Measurements from ENCODE around the gene RNF167. TPM values are rescaled to one million over a fixed set of nuclear protein-coding genes. Genes with fewer than 3 reads are reported as not detected.

The RNF167 gene
- total RNA-seq, 1 experiment from 2014 or later, result 105 TPM

GRCh38 chr17:4950746-4951204 is 10.7 kb downstream of the RNF167 start, which contains the start of gene ENO3:
Gene ENO3, plus strand, starts transcription at chr17:4951119. Its CDS starts 711 bp downstream, at chr17:4951830.
- POLR2A ChIA-PET, result interaction anchor here (1.7 to 3.0 kb wide), 2 partner anchors 11 to 16 kb away, joined by 8 to 22 read pairs; partner anchors contain the start of genes RNF167, SLC25A11 and SPAG7

More at GRCh38 chr17:4950746-4951204, 10.7 kb downstream of the RNF167 start, which contains the start of gene ENO3:
- Histone ChIP-seq H3K36me3 (ENCODE audit: control insufficient read depth in 1 of 2, insufficient read depth in 2 of 2, low read length in 2 of 2) (peaks cover 4 to 15% of the 10 kb centered on the region in 2 experiments; a peak in 2 of 4 replicates), H3K79me2 (ENCODE audit: insufficient read depth, low read length) (peaks cover 38% of the 10 kb centered on the region), H3K27me3 (ENCODE audit: insufficient read depth, low read length) (no peaks in the 10 kb centered on the region), H3K4me3 (replicated peaks in 1 of 2; ENCODE audit: low read depth in 1 of 2, low read length in 2 of 2) (peak within 1 kb of the TSS; percentile 96 to 97), H3K9ac (ENCODE audit: low read length) (peak within 1 kb of the TSS; percentile 97), H3K4me2 (ENCODE audit: low read length) (peak within 1 kb of the TSS; percentile 100), H4K20me1 (ENCODE audit: insufficient read depth) (peaks cover 12% of the 10 kb centered on the region; the same call in 1 of the 2 replicates), H3K4me1 (ENCODE audit: control insufficient read depth in 1 of 2, insufficient read depth in 2 of 2, low read length in 2 of 2) (peaks cover 23 to 57% of the 10 kb centered on the region in 2 experiments), H3K9me2 (ENCODE audit: insufficient read depth) (no peaks in the 10 kb centered on the region), H2AFZ (ENCODE audit: low read depth, low read length, poor library complexity, severe bottlenecking) (no peak within 1 kb of the TSS), H3K27ac (ENCODE audit: low read depth, low read length) (peak within 1 kb of the TSS; percentile 99), H3K9me3 (ENCODE audit: control insufficient read depth in 1 of 2, insufficient read depth in 1 of 2, low read depth in 1 of 2, low read length in 2 of 2) (no peaks in the 10 kb centered on the region)
- RAD21 ChIA-PET (ENCODE audit: low non-redundant PET in 1 of 2, low total read pairs in 2 of 2, uncharacterized antibody in 2 of 2, unreplicated experiment in 2 of 2), result no interaction called here
- BruUV-seq (replicated peaks), result no TSS peak
- CTCF ChIA-PET, result no interaction called here
- intact Hi-C loops (cut with micrococcal nuclease), result loop anchor here (1.0 kb wide), 1 partner anchor 17 kb away; the partner anchor contains the start of gene SPAG7
- no peak for DNase-seq (ENCODE audit: low read depth, low spot score)
- no peak for ATAC-seq
- TF ChIP-seq POLR2AphosphoS5 (IDR thresholded peaks at IDR 0.05; ENCODE audit: low read depth, low read length), result no peak
- TF ChIP-seq SP1 (IDR thresholded peaks at IDR 0.05; ENCODE audit: low read depth), result no peak
- TF ChIP-seq EGR1 (IDR thresholded peaks at IDR 0.05; ENCODE audit: low read depth), result no peak
- TF ChIP-seq, protein P1, sequence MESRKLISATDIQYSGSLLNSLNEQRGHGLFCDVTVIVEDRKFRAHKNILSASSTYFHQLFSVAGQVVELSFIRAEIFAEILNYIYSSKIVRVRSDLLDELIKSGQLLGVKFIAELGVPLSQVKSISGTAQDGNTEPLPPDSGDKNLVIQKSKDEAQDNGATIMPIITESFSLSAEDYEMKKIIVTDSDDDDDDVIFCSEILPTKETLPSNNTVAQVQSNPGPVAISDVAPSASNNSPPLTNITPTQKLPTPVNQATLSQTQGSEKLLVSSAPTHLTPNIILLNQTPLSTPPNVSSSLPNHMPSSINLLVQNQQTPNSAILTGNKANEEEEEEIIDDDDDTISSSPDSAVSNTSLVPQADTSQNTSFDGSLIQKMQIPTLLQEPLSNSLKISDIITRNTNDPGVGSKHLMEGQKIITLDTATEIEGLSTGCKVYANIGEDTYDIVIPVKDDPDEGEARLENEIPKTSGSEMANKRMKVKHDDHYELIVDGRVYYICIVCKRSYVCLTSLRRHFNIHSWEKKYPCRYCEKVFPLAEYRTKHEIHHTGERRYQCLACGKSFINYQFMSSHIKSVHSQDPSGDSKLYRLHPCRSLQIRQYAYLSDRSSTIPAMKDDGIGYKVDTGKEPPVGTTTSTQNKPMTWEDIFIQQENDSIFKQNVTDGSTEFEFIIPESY (IDR thresholded peaks at IDR 0.05; ENCODE audit: extremely low read depth, insufficient replicate concordance, low read length), result no peak
- TF ChIP-seq, protein P2, sequence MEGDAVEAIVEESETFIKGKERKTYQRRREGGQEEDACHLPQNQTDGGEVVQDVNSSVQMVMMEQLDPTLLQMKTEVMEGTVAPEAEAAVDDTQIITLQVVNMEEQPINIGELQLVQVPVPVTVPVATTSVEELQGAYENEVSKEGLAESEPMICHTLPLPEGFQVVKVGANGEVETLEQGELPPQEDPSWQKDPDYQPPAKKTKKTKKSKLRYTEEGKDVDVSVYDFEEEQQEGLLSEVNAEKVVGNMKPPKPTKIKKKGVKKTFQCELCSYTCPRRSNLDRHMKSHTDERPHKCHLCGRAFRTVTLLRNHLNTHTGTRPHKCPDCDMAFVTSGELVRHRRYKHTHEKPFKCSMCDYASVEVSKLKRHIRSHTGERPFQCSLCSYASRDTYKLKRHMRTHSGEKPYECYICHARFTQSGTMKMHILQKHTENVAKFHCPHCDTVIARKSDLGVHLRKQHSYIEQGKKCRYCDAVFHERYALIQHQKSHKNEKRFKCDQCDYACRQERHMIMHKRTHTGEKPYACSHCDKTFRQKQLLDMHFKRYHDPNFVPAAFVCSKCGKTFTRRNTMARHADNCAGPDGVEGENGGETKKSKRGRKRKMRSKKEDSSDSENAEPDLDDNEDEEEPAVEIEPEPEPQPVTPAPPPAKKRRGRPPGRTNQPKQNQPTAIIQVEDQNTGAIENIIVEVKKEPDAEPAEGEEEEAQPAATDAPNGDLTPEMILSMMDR (IDR thresholded peaks at IDR 0.05 in 2 of 3, conservative IDR thresholded peaks at IDR 0.05 in 1 of 3; ENCODE audit: borderline replicate concordance in 1 of 3, insufficient read depth in 1 of 3, low read depth in 2 of 3, low read length in 2 of 3), result no peak
- TF ChIP-seq EZH2 (IDR thresholded peaks at IDR 0.05), result no peak
- no peak for TF ChIP-seq SIN3A (IDR thresholded peaks at IDR 0.05; ENCODE audit: low read depth)
- no peak for TF ChIP-seq ZNF274 (IDR thresholded peaks at IDR 0.05; ENCODE audit: low read depth, low read length)
- TF ChIP-seq EZH2phosphoT487 (IDR thresholded peaks at IDR 0.05; ENCODE audit: borderline replicate concordance), result no peak
- no peak for TF ChIP-seq MAX (IDR thresholded peaks at IDR 0.05)
